SW 1271 (cell line): ENCODE measurements around the gene OR5K3.
"Not testable (repeated sequence)": the region's sequence is repeated elsewhere in the genome, so short reads cannot be mapped to it uniquely, and the experiment has no call there.

ENCODE experiments used
- DNase-seq, 2 experiments: peaks; one replicate each; lab custom pipeline; 2025; lab: John Stamatoyannopoulos, UW

Gene OR5K3, protein sequence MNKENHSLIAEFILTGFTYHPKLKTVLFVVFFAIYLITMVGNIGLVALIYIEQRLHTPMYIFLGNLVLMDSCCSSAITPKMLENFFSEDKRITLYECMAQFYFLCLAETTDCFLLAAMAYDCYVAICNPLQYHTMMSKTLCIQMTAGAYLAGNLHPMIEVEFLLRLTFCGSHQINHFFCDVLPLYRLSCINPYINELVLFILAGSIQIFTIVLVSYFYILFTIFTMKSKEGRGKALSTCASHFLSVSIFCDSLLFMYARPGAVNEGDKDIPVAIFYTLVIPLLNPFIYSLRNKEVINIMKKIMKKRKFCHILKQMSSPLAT

DNA sequence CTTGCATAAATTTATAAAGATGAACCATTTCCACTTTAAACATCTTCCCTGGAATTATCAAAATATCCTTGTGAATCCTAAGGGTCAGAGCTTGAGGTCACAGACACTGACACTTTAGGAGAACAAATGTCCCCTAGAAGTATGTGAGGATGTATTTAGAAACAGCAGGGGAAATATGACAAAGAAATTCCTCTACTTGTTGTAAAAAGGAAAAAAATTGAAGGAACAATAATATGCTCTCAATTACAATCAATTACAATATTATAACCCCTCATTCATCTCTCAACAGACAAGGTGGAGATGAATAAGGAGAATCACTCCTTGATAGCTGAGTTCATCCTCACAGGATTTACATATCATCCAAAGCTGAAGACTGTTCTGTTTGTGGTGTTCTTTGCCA lies at the start of gene OR5K3:
Gene OR5K3, plus strand, starts transcription at position 301 of the 400 bp plus-strand sequence. Its CDS starts 0 bp downstream, at position 301.
- no peak for DNase-seq

DNA sequence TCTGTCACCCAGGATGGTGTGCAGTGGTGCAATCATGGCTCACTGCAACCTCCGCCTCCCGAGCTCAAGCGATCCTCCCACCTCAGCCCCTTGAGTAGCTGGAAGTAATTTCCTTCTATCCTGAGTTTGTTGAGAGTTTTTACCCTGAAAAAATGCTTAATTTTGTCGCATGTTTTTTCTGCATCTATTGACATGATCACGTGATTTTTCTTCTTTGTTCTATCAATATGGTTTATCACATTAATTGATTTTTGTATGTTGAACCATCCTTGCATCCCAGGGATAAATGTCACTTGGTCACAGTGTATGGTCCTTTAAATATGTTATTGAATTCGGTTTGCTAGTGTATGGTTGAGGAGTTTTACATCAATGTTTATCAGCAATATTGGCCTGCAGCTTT lies 48.7 kb upstream of the OR5K3 start:
- no peak for DNase-seq

DNA sequence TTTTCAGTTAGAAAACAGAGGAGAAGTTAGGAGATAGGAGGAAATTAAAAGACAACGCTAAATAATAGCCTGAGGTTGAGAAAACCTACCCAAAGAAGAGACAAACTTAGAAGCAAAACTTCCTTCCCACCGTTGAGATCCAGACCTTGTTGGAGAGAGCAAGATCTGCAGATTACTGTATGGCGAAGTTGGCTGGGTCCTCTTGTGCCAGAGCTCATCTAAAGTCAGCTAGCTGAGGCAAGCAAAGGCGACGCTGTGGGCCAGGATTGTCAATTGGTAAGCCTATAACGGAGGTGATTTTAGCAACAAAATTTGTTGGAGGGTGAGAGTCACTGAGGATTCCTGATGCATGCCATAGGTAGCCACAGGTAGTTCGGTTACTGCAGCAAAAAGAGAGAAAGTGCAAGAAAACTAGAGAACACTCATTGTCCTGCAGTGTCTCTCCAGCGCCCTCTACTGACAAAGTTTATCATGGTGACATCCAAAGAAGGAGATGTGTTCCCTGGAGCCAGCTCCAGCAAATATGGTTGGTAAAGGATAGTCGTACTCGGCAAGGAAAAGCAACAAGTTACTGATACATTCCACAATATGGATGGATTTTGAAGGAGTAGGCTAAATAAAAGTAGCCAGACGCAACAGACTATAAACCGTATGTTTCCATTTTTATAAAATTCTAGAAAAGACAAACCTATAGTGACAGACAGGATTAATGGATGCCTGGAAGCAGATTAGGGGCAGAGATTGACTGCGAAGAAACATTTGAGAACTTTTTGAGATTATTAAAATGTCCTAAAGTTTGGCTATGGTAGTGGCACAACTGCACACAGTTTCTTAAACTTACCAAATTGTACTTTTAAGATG lies 46.6 kb upstream of the OR5K3 start:
- peak in 1 of 2 experiments; percentile 8 for DNase-seq

DNA sequence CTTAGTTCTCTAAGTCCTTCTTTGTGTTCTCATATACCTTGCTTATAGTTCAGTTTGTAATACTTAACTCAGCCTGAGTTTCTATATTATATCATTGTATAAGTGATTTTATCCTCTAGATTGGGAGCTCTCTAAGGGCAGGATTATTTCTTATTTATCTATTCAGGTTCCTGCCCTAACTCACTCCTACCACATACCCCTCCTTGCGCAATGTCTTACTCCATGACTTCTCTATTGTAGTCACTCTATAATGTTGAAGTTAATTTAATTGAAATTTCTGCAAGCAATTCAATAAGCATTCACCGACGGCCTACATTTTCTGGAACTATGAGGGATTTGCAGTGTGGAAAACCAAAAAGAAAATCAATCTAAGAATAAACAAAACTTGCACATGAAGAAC lies 40.4 kb upstream of the OR5K3 start:
- DNase-seq, result no peak

DNA sequence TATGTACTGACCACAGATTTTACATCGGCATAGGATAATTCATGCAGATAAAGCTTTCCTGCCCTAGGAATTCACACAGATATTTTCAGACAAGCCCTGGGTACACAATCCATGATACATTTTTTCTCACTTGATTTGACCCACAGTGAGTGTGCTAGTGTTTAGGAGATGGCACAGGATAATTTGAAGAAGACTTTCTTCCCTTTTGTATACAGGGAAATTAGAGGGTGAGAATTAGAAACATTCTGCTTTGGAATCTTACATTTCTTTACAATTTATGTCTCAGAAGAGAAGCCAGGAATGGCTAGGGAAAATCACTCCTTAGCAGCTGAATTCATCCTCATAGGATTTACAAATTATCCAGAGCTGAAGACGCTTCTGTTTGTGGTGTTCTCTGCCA lies 36.9 kb upstream of the OR5K3 start, which contains the start of gene OR5K4:
Gene OR5K4, plus strand, starts transcription at position 301 of the 400 bp plus-strand sequence. Its CDS starts 0 bp downstream, at position 301.
- DNase-seq, result no peak

DNA sequence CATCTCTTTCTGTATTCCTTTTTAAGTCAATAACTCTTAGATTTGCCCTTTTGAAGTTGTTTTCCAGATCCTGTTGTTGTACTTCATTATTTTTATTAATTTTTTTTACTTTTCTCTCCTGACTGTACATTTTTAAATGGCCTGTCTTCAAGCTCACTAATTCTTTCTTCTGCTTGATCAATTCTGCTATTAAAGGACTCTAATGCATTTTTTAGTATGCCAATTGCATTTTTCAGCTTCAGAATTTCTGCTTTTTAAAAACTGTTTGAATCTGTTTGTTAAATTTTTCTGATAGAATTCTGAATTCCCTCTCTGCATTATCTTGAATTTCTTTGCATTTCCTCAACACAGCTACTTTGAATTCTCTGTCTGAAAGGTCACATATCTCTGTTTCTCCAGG lies 31.2 kb upstream of the OR5K3 start:
- DNase-seq, result no peak

DNA sequence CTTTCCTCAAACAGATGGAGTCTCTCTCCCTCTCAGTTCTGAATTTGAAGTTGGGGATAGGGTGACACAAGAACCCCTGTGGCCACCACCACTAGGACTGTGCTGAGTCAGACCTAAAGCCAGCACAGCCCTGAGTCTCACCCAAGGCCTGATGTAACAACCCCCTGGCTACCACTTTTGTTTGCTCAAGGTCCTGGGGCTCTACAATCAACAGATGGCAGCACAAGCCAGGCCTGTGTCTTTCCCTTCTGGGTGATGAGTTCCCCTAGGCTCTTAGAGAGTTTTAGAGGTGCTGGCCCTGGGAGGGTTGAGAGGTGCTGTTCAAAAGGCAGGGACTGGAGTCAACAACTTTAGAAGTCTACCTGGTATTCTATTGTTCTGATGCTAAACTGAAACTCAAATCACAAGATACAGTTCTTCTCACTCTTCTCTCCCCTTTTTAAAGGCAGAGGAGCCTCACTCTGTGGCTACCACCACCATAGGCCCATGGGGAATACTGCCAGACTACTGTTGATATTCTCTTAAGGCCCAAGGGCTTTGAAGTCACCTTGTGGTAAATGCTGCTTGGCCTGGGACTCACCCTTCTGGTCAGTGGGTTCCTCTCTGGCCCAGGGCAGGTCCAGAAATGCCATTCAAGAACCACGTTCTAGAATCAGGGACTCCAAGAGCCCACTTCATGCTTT lies 30.3 kb upstream of the OR5K3 start:
- no peak for DNase-seq

DNA sequence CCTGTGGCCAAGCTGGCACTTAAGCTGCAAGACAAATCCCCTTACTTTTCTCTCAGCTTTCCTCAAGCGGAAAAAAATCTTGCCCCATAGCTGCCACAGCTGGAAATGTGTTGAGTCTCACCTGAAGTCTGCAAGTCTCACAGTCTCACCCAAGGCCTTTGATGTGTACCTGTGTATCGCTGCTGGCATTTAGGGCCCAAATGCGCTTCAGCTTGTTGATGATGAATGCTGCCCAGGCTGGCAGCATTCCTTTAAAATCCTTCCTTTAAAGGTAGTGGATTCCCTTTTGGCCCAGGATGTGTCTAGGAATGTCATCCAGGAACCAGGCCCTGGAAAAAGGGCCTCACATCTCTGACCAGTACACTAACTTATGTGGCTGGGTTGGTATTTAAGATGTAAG lies 29.8 kb upstream of the OR5K3 start:
- DNase-seq, result no peak

DNA sequence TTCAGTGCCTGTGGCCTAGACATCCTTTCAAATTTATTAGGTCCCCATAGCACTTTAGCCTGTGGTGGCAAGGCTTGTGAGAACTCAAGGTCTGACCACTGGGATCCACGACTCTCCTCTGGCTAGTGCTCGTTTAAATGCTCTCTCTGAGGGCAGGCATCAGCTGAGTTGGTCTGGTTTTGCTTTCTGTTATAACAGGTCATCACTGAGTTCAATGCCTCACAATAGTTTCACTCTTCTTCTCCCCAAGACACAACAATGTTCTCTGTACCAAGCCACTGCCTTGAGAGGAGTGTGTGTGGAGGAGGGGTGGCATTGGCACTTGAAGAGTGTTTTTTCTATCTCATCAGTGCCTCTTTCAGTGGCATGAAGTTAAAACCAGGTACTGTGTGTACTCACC lies 29.2 kb upstream of the OR5K3 start:
- DNase-seq, result no peak

DNA sequence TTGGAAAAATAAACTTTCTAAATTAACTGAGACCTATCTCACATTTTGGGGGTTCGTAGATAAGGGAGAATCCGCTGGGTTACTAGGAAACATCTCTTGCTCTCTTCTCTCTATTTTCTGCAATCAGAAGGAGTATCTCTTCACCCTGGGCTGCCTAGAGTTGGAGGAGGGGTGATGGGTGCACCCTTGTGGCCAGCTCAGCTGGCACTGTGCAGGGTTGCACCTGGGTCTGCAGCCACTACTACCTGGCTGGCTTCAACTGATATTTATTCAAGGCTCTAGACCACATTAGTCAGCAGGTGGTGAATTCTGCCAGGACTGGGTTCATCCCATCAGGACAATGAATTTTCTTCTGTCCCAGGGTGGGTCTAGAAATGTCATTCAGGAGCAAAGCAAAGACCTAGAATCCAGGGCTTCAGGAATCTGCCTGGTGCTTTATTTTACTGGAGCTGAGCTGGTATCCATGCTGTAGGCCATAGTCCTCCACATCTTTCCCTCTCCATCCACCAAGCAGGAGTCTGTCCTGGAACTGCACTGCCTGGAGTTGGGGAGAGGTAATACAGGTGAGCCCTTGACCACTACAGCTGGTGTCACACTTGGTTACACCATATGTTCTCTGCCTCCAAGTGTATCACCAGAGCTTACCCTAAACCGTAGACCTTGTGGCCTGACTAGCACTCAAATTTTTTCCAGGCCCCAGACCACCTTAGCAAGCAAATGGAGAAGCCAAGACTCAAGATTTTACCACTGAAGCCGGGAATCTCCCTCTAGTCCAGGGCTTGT lies 22.8 kb upstream of the OR5K3 start:
- DNase-seq, result no peak

DNA sequence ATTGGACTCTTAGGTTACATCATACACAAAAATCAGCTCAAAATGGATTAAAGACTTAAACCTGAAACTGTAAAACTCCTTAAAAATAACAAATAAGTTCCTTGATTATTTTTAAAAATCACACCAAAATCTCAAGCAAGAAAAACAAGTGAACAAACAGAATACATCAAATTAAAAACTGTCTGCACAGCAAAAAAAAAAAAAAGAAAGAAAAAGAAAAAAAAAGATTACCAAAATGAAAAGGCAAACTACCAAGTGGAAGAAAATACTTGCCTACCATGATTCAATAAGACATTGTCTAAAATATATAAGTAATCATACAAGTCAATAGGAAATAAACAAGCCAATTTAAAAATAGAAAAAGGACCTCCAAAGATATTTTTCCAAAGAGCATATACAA lies 19.3 kb upstream of the OR5K3 start:
- no peak for DNase-seq

DNA sequence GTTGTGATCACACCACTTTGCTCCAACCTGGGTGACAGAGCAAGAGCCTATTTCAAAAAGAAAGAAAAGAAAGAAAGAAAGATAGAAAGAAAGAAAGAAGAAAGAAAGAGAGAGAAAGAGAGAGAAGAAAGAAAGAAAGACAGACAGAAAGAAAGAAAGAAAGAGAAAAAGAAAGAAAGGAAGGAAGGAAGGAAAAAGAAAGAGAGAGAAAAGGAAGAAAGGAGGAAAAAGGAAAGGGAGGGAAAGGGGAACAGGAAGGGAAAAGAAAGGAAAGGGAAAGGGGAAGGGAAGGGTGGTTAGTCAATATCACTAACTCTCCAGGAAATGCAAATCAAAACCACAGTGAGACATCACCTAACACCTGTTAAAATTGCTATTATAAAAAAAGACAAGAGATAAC lies 18.6 kb upstream of the OR5K3 start:
- no peak for DNase-seq

DNA sequence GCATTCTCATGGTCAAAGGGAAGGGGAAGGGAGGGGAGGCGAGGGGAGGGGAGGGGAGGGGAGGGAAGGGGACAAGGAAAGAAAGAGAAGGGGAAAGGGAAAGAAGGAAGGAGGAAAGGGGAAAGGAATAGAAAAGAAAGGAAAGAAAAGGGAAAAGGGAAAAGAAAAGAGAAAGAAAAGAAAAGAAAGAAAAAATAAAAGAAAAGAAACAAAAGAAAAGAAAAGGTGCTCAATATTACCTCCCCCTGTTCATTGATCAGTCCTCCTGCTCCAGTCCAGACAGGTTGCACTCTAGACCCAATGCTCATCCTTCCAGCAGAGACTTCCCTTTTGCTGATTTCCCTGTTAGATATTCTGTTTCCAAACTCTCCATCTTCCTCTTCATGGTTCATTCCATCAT lies 18.0 kb upstream of the OR5K3 start:
- no peak for DNase-seq

DNA sequence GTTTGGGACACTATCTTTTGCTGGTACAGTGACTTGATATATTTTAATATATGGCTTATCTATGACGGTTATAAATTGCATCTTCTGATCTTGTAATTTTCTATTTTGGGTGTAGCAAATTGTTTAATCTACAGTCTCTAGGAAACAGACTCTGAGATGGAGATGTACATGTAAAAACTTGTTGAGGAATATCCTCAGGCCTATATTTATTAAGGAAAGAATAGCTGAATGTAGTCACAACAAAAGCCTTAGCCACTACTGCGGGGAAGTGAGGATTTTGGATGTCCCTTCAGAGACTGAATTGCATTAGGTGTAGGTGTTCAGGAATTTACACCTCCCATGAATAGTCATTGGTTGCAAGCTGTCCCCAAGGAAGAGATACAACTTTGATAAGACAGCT lies 13.8 kb upstream of the OR5K3 start:
- no peak for DNase-seq

DNA sequence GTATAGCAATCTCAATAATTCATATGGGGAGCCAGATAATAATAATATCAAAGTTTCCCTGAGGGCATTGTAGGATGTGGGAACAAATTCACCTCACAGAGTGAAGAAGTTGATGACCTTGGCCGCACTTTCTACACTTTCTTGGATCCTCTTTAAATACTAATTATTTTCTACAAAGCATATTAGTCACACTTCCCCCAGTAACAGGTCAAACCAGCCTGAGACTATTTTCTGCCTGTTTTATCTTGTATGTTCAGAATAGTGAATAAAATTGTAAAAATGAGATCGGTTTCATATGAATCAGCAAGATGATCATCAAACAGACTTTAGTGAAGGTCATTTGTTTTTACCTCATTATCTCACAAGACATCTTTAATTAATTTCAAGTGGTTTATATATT lies 2.3 kb upstream of the OR5K3 start:
- DNase-seq, result no peak

DNA sequence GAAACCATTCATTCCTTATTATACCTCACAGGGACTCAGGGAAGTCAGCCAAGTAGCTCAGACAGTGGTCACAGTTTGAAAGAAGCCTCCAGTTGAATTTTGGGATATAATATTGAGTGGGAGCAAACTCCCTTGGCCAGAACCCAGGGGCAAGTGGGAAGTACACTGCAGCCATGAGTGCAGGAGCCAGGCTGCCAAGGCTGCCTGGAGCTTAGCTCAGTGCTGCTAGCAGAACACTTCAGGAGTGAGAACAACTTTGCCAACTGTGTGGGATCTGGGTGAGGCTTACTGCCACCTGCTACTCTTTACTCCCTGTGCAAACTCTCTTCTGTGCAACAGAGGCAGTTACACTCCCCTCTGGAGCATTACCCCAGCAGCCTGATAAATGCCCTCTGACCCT lies 4.6 kb downstream of the OR5K3 start:
- DNase-seq, result no peak

DNA sequence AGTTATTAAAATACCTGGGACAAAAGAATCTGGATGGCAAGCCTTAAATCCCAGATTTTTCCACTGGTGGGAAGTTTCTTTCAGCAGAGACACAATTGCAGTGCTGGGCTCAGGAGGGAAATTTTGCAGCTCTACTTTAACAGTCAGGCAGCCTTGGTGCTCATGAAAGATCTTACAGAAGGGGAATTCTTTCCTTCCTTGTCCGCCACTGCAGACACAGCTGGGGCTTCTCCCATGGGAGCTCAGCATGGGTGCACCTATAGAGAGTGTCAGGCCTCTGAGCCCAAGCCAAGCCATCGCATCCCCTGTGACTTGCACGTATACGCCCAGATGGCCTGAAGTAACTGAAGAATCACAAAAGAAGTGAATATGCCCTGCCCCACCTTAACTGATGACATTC lies 6.0 kb downstream of the OR5K3 start:
- not testable (repeated sequence) for DNase-seq

DNA sequence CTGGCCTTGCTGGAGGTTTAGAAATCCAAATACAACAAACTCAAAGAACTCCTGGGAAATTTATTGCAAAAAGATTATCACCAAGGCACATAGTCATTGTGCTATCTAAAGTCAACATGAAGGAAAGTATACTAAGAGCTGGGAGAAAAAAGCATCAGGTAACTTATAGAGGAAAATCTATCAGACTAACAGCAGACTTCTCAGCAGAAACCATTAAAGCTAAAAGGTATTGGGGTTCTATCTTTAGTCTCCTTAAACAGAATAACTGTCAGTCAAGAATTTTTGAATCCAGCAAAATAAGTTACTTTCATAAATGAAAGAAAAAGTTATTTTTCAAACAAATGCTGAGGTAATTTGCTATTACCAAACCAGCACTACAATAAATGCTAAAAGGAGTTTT lies 8.0 kb downstream of the OR5K3 start:
- no peak for DNase-seq

DNA sequence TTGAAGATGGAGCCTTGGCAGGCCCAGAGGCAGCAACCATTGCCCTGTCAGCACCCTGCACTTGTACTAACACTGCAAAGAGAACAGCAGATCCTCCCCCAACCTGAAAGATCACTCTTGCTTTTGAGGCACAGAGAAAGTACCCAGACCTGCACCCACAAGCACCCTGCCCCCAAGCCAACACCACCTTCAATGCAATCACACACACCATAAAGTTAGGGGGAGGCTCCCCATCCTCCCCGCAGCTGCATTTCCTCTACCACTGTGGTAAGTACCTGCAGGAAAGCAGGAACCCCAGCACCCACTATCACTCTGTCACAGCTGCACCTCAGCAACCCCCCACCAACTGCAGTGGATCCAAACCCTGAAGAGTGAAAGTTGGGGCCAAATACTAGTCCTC lies 12.0 kb downstream of the OR5K3 start:
- DNase-seq, result no peak

DNA sequence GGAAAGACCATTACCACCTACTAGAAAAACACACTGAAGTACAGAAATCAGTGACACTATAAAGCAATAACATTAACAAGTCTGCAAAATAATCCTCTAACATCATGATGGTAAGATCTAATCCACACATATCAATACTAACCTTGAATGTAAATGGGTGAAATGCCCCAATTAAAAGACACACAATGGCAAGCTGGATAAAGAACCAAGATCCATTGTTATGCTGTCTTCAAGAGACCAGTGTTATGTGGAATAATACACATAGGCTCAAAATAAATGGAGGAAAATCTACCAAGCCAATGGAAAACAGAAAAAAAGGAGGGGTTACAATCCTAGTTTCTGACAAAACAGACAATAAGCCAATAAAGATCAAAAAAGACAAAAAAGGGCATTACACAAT lies 13.5 kb downstream of the OR5K3 start:
- DNase-seq, result no peak

DNA sequence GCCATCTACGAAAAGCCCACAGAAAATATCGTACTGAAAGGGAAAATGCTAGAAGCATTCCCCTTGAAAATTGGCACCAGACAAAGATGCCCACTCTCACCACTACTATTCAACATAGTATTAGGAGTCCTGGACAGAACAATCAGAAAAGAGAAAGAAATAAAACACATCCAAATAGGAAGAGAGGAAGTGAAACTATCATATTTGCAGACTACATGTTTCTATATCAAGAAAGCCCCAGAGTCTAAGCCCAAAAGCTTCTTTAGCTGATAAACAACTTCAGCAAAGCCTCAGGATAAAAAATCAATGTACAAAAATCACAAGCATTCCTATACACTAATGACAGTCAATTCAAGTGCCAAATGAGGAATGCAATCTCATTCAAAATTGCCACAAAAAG lies 15.6 kb downstream of the OR5K3 start:
- DNase-seq, result no peak

DNA sequence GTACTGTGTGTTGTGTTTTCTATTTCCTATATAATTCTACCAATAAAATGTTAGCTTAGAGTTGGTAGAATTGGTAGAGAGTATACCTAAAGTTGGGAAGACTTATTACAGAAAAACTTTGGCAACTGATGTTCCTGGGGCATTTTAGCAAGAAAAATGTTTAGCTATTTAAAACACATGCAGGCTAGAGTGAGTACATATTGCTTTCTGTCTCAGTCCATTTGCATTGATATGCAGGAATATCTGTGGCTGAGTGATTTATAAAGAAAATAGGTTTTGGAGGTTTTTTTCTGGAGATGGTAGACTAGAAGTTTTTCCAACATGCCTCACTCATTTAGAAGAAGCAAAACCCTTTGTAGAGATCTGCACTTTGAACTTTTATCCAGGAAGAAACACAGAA lies 42.1 kb downstream of the OR5K3 start:
- no peak for DNase-seq
